Keratinocyte (primary cell): Measurements from ENCODE around the gene NRF1.

Source experiments
- EZH2 ChIP-seq: IDR thresholded peaks from one replicate; pipeline ENCODE4 v1.6.1; 2012; ENCODE audit warnings: inconsistent platforms, mild to moderate bottlenecking, low read length, moderate library complexity
- TF ChIP-seq, protein P1 (sequence below), 3 experiments: IDR thresholded peaks in 1 of 3; conservative IDR thresholded peaks in 1 of 3; optimal IDR thresholded peaks in 1 of 3; 2 replicates in 2 of 3; 3 replicates in 1 of 3; pipeline versions ENCODE3 to v1.5.1; 2011; ENCODE audit warnings: low read length in 3 of 3, mild to moderate bottlenecking in 3 of 3, moderate library complexity in 2 of 3, control low read depth in 1 of 3, inconsistent platforms in 1 of 3; ENCODE audit not compliant: insufficient read depth in 2 of 3; ENCODE audit errors: extremely low read depth in 1 of 3

- TF ChIP-seq, protein P1, sequence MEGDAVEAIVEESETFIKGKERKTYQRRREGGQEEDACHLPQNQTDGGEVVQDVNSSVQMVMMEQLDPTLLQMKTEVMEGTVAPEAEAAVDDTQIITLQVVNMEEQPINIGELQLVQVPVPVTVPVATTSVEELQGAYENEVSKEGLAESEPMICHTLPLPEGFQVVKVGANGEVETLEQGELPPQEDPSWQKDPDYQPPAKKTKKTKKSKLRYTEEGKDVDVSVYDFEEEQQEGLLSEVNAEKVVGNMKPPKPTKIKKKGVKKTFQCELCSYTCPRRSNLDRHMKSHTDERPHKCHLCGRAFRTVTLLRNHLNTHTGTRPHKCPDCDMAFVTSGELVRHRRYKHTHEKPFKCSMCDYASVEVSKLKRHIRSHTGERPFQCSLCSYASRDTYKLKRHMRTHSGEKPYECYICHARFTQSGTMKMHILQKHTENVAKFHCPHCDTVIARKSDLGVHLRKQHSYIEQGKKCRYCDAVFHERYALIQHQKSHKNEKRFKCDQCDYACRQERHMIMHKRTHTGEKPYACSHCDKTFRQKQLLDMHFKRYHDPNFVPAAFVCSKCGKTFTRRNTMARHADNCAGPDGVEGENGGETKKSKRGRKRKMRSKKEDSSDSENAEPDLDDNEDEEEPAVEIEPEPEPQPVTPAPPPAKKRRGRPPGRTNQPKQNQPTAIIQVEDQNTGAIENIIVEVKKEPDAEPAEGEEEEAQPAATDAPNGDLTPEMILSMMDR (optimal IDR thresholded peaks at IDR 0.05 in 1 of 3, IDR thresholded peaks at IDR 0.05 in 1 of 3, conservative IDR thresholded peaks at IDR 0.05 in 1 of 3; ENCODE audit: extremely low read depth in 1 of 3, insufficient read depth in 2 of 3, low read length in 3 of 3) = peak; percentile 73 to 82 (median 76)
- TF ChIP-seq EZH2 = no peak
Observed at GRCh38 chr7:129607471-129608120, 3.9 kb upstream of the NRF1 start.
